Measurements from ENCODE around the gene WWC2.

The WWC2 gene

DNA sequence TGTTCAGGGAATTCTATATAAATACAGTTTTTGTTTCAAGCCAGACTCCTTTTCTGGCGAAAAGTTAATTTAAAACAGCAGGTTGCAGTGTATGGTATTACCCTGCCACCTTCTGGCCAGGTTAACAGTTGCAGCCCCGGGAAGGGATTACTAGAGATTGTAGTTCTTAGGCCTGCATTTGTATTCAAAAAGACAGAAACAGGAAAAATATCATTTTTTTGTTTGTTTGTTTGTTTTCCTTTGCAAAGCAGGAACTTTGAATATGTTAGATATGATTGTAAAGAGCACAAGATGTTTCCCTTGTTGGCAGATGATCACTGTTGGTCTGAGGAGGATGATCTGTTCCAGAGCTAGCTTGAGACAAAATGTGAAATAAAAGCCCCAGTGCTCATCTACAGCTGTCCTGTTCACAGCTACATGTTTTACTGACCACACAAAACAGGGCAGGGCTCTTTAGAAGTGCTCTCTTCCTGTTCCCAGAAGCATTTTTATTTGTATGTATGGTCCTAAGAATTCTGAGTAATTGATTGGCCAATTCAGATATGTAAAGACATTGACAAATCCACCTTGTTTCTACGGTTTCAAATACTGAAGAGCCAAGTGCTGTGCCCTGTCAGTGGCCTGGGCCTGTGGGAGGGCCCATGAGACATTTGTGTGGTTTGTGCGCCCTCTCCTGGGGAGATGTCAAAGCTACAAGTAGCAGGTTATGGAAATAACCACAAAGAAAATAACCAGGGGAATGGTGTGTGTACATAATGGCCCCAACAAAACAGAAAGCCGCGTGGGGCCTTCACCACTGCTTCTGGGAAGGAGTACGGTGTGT, 163.1 kb downstream of the WWC2 start:
- no peak for DNase-seq

DNA sequence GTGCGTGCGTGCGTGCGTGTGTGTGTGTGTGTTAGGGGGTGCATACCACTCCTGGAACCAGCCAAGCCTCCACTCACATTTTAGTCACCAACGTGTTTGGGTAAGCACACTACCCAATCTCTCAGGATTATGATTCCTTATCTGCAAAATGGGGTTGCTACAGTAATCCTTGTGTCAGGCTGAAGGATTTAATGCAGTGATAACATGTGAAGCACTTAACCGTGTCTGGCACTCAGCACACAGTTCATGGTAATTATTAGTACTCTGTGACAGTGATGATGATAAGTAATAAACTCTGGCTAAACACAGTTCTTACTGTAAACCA, 163.7 kb downstream of the WWC2 start:
- no peak for DNase-seq

DNA sequence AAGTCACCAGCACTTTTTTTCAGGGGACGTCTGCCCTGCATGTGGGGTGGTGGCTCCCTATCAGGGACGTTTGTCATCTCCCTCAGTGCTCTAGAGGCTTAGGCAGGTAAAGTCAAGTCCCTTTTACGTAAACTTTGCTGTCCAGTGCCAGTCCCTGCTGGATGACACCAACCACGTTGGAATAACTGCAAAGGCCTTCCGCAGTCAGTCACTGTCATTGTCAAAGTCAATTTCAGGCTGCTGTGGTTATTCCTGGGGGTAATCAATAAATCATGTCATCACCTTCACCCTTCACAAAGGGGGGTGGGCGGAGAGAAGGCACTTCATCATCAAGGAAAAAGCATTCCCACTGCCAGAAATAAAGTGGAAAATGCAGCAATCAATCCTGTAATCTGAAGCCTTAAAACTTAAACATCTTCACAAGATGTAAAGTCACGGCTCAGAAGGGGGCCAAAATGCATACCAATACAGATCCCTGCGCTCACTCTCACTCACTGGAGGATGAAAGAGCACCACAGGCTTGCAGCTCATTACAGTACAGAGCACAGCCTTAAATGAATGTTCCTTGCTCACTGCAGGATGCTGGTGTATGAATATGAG, 164.8 kb downstream of the WWC2 start:
- no peak for DNase-seq

DNA sequence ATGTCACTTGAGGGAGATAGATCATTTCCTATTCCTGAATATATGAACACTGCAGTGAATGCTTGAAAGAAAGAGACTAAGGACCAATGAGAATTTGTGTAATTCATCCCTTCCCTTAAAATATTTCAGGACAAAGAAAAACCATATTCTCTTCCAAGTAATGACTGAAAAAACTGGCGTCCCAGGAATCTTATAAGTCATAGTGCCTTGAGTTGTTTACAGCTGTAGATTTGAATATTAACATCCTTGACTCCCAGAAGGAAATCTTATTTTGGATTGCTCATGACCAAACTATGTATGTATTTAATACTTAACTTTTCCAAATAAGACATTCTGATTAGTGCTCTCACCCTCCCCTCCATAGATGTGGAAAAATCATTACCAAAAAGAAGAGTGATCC, 165.6 kb downstream of the WWC2 start:
- DNase-seq, result no peak

DNA sequence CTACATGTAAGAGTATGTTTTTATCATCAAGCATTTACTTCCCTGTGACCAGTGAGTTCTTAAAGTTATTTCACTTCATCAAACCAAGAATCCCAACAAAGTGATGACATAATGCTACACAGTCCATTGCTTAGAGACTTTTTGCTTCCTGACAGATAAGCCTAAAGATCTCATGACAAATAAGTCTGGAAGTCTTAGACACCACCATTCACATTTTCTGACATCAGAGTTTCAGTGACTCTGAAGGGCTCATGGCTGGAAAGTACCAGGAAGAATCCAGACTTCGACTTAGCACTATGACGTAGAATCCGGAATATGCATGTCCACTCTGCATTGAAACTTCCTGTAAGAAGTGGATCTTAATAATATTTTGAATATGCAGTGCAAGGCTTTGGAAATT, 167.3 kb downstream of the WWC2 start:
- DNase-seq, result no peak

DNA sequence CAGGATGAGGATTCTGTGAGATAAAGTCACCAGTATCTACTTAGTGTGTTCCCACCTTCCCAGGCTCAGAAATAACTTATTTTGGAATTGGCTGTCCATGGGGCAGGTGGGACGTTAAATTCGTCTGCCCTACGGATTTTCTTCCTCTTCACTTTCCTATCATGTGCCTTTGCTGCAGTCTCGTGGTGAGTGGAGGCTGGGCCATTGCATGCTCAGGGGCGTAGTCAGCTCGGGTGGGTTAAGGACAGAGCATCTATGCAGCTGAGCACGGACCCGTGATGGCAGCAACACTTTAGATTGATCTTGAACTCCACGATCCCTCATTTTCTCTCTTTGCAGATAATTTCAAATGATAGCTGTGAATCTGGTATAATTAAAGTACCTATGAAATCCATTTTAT, 169.5 kb downstream of the WWC2 start:
- no peak for DNase-seq

DNA sequence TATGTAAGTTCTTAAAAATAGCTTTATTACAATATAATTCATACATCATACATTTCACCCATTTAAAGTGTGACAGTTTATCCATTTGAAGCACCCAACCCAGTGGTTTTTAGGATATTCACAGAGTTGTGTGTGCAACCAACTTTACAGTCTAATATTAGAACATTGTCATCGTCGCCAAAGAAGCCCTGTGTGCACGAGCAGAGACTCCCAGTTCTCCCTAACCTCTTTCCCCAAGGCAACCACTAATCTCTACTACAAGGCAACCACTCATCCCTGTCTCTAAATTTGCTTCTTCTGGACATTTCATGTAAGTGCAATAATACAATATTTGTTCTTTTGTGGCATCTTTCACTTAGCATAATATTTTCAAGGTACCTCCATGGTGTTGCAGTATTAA, 173.3 kb downstream of the WWC2 start:
- DNase-seq, result no peak

DNA sequence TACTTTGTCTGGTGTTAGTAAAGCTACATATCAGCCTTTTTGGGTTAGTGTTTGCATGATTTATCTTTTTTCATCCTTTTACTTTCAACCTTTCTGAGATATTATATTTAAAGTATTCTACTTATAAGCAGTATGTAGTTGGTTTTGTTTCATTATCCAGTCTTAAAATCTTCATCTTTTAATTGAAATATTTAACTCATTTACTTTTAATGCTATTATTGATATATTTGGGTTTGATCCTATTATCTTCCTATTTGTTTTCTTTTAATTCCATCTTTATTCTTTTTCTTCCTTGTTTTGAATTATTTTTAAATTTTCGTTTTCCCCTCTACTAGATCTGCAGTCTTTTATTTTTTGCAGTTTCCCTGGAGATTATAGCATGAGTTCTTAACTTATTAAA, 177.0 kb downstream of the WWC2 start:
- DNase-seq, result no peak

DNA sequence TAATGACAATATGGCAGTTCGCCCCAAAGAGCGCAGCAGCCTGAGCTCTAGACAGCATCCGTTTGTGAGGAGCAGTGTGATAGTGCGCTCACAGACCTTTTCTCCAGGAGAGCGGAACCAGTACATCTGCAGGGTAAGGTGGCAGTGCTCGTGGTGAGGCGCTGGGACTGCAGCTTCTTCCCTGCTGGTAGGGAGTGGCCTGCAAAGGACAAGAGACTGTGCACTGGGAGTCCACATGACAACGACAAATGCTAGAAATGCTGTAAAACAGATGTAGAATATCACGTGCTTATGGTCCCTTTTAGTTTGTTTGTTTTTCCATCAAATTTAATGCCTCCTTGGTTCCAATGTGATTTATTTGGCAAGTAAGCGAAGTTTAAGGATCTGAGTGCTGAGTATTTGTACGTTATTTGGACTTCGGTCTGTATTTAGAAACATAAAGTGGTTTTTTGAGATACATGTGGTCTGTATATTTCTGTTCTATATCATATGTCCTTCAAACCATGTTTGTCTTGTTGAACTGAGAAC, 185.3 kb downstream of the WWC2 start:
- no peak for DNase-seq

DNA sequence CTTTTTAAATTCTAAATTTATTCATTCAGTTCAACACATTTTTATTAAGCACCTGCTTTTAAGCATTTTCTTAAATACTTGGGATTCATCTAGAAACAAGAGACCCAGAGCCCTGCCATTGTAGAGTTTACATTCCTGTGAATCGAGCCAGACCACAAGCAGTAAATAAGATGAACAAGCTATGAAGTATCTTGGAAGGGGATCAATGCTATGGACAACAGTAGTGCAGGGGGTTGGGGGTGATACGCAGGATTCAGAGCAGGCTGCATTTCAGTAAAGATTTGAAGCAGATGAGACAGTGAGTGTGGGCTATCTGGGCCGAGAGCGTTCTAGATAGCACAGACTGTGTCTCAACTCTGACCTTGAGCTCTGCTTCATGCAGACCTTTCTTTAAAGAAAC, 185.9 kb downstream of the WWC2 start:
- DNase-seq, result no peak

DNA sequence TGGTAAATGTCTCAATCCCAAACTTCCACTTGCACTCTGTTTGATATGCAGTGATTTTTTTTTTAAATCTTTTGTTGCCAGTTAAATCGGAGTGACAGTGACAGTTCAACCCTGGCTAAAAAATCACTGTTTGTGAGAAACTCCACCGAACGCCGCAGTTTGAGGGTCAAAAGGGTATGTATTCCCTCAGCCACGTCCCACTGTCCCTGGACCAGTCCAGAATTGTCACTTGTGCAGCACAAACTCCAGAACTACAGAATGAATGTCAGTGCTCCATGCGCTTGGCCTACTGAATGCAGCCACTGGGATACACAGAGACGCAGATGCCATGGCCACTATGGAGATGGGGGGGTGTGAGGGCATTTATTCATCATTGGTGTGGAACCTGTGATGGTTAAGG, 186.8 kb downstream of the WWC2 start:
- no peak for DNase-seq

DNA sequence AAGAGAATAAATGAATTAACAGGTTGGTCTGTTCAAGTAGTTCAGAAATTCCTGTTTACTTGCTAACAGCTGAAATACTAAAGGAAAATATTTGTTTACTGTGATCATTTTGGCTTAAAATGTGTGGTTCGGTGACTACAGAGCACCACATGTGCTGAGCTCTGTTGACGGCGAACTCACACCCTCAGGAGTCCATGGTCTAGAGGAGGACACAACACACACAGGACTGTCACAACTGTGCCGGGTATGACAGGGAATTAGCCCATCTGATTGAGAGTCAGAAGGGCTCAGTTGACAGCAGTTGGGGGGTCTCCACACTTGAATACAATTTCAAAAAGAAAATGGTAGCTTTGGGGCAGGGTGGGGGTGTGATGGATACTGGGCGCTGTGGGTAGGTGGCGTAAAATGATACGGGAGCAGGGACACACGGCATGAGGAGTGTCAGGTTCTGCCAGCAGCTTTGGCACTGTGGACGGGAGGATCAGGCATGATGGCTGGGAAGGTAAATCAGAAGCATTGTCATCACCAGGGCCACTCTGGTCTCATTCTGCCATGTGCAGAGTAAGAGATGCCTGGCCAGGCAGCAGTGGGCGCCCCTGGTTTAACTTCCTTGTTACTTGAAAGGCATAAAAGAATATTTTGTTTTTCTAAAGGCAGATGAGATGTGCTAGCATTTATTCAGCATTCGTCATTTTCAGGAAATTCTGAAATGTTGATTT, 187.7 kb downstream of the WWC2 start:
- DNase-seq, result no peak

DNA sequence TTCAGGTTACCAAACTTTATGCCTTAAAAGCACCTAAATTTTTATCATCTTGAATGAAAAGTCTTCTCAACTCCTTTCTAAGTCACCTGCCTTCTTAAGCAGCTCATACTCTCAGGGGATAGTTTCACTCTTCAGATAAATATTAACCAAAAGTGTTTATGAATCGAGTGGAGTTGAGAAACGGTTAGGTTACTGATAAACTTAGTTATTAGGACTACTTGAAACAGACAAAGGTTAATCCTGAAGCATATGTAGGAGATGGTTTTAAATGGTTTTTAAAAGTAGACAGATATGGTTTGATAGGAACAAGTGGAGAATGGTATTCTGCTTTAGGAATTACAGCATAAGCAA, 188.2 kb downstream of the WWC2 start:
- DNase-seq, result no peak

DNA sequence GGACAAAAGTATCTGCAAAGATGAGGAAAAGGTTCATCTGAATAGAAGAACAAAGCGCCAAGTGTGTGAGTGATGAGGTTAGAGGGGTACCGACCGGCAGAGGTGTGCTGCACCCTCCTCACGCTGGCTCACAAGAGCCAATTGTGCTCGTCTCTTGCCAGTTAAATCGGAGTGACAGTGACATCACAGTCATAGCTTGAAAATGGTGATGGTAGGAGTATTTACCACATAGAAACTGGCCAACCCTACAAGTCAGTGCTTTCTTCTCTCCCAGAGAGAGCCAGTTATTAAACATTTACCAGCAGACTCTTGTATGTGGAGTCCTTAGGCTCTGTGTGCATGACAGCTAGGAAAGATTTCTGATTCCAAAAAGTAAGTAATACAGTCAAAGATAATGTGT, 188.6 kb downstream of the WWC2 start:
- DNase-seq, result no peak

DNA sequence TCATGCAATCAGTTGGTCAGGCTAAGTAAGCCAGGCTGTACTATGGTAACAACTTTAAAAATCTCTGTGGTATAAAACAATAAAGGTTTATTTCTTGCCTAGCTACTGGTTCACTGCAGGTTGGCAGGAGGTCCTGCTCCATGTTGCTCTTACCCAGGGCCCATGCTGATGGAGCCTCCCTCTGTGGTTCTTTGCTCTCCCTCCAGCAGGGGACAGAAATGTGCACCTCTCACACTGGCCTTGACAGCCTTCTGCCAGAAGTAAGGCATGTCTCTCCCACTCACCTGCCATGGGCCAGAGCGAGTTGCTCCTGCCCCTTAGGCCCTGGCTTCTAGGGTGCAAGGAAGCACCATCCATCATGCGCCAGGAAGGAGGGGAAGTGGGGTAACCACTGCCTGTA, 189.9 kb downstream of the WWC2 start:
- DNase-seq, result no peak

DNA sequence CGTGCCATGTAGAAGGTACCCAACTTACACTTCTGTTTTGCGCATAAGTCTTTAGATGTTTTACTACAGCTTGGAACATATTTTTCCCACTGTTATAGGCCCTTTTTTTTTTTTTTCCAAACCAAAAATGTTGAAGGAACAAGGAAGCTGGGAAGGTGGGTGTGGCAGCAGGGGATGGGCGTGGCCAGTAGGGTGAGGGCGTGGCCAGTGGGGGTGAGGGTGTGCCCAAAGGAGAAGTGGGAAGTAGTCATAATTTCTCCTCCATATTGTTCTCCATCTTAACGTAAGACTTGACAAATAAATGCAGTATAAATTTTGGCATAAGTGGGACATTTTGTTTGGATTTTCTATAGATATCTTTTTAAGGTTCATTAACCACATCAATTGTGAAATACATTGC, 190.6 kb downstream of the WWC2 start:
- DNase-seq, result no peak

DNA sequence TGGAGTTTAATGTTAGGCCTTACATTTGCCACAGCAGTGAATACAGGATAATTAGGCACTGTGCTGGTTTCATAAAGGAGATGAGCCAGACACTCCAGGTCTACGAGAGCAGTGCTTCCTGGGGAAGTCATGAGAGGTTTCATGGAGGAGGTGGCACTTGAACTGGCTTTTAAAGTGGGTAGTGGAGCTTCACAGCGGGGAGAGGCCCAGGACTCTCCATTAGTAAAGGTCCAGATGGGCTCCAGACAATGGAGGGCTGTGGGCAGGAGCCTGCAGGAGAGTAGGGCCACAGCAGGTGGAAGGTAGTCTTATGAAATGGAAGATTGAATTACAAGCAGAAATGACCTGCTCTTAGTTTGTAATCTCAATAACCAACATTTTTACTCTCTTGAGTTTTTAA, 192.0 kb downstream of the WWC2 start:
- DNase-seq, result no peak

DNA sequence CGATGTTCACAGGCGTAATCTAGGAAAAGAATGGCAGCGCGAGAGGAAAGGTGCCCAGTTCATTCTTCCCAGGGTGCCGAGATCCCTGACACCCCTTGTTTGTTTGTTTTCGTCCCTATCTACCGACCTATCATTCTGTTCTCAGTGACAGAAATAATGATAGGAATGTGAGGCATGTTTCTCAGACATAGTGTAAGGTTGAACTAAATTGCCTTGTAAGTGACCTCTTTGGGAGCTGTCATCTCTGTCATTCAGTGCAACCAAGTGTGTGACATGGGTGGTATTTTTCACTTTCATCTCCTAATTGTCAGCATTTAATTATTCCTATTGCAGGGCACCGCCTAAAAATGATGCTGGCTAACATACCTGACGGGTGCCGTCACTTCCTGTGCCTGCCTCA, 196.7 kb downstream of the WWC2 start:
- DNase-seq, result no peak

DNA sequence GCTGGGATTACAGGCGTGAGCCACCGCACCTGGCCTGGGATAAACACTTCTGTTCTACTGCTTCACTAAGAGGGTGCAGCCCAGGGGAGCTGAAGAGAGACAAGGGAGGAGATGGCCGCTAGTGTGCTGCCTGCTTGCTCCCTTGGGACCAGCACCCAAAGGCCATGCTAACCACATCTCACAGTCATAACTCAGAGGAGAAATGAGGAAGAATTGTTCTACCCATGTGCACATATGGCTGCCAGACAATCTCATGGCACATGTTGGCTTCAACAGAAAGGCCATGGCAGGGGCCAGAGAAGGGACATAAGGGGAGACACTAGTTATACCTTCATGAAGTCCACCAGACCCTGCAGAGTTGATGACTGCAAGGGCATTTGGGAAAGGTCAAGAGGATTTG, 198.6 kb downstream of the WWC2 start:
- DNase-seq, result no peak

DNA sequence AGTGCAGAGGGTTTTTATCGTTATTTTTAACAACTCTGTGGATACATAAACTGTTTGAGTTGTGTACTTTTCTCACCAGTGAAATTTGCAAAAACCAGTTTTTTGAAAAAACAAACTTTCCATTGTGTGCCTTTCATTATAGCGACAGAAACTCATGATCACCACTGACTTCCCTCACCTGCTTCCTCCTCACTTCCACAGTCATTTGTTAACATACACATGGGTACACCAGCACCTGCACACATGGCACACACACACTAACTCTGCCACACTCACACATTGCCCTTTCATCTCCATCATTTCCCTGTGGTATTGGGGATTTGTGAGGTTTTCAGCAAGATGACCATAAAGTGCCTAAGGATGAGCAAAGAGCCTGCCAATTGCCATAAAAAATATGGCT, 200.4 kb downstream of the WWC2 start:
- no peak for DNase-seq

DNA sequence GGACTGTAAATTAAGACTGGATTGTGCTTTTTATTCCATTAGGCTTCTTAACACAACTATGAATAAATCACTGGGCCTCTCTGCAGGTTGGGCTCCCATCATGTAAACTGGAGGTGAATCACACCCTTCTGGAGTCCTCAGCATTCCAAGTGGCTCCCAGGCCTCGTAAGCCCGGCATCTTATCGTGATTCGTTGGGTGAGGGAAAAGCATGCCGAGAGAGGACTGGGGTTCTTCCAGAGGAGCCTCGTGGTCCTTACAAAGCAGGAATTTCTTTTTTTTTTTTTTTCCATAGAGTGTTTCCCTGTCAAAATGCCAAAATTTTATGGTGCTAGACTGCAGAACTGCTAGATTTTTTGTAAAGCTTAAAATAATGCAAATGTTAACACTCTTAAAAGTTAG, 201.0 kb downstream of the WWC2 start:
- DNase-seq, result no peak

DNA sequence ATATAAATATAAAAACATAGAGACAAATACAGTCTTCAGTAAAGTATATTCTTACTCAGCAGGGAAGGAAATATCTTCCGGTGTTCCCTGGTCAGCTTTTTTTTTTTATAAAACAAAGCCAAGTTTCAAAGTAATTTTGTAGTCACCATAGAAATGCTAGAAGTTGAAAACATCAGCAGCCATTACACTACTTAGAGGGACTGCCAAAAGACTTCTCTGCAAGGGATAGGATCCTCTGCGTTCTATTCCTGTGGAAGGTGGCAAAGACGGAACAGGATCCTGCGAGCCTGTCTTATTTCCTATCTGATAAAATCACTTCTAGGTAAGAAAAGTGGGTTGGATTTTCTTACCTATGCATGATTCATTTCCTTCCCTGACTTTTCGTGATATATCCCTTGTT, 201.6 kb downstream of the WWC2 start:
- no peak for DNase-seq

DNA sequence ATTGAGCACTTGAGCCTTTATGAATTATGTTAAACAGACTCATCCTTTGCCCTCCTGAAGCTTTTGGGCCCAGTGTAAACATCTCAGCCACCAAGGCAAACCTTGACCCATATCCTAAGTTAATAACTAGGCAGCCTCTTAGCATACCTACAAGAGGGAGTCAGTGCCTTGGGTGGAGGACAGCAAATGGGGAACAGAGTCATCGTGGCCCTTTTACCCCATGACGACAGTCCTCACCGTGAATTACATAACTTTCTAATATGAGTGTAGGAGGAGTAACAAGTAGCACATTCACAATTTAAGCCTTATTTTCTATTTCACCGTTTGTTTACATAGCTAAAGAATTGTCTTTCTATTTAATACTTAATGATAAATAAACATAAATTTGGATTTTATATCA, 204.2 kb downstream of the WWC2 start:
- DNase-seq, result no peak

DNA sequence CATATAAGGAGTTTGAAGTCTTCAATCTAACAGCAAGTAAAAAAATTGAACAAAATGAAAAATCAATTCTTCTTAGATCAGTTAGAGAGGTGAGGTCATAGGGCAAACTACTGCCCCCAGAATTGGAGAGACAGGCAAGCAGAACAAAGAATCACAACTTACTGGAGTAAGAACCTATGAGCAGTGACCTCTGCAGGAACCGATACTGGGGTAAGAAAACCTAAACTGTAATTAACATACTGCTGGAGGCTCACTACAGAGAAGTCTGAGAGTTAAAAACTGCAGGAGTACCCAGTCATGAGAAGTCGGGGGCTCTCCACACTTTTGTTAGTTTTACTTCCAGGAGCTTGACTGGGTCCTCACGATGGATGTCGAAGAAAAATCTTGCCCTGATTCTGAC, 205.0 kb downstream of the WWC2 start:
- DNase-seq, result no peak
